Sigmoid colon (tissue), 3 donors: ENCODE results near the gene CHL1.

Source experiments
- CTCF ChIP-seq, 4 experiments: fragments of 450-650 bp in 3 of 4; fragments of 200-600 bp in 1 of 4; IDR thresholded peaks; one replicate each; pipeline ENCODE4 v1.5.1; 2016 to 2019; ENCODE audit warnings: antibody characterized with exemption in 4 of 4, mild to moderate bottlenecking in 3 of 4, moderate library complexity in 2 of 4
- POLR2A ChIP-seq, 2 donors: fragments of 450-650 bp; IDR thresholded peaks; one replicate each; pipeline ENCODE4 v1.6.1; 2016; ENCODE audit warnings: antibody characterized with exemption in 2 of 2, mild to moderate bottlenecking in 2 of 2, moderate library complexity in 2 of 2

GRCh38 chr3:151614-152189, 44.9 kb upstream of the CHL1 start:
- no peak for TF ChIP-seq POLR2A (IDR thresholded peaks at IDR 0.05)
- no peak for TF ChIP-seq CTCF (IDR thresholded peaks at IDR 0.05)
